ENCODE results near the gene NPIPA1.
"Not testable (repeated sequence)": the region's sequence is repeated elsewhere in the genome, so short reads cannot be mapped to it uniquely, and the experiment has no call there.

DNA sequence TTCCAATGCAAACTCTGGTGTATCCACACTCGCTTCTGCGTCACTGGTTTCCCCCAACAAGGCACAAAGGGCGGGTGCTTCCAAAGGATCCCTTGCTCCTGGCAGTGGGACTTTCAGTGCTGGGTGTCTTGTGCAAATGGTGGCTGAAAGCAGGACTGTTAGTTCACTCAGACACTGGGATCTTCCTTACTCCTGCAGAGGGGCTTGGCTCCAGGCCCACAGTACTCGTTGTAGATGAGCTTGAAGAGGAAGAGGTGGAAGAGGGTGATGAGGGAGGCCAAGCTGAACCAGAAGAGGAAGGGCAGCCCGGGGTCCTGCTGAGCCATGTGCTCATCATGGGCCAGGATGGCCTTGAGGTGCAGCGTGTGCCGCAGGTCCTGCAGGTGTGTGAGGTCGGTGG lies 50.8 kb downstream of the NPIPA1 start:
- TF ChIP-seq, protein P1, sequence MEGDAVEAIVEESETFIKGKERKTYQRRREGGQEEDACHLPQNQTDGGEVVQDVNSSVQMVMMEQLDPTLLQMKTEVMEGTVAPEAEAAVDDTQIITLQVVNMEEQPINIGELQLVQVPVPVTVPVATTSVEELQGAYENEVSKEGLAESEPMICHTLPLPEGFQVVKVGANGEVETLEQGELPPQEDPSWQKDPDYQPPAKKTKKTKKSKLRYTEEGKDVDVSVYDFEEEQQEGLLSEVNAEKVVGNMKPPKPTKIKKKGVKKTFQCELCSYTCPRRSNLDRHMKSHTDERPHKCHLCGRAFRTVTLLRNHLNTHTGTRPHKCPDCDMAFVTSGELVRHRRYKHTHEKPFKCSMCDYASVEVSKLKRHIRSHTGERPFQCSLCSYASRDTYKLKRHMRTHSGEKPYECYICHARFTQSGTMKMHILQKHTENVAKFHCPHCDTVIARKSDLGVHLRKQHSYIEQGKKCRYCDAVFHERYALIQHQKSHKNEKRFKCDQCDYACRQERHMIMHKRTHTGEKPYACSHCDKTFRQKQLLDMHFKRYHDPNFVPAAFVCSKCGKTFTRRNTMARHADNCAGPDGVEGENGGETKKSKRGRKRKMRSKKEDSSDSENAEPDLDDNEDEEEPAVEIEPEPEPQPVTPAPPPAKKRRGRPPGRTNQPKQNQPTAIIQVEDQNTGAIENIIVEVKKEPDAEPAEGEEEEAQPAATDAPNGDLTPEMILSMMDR (IDR thresholded peaks at IDR 0.05) = not testable (repeated sequence)
- not testable (repeated sequence) for TF ChIP-seq POLR2A (IDR thresholded peaks at IDR 0.05)
